Measurements from ENCODE around the gene BBS4. TPM values are rescaled to one million over a fixed set of nuclear protein-coding genes. Genes with fewer than 3 reads are reported as not detected.

Gene BBS4
- total RNA-seq, 1 experiment from 2014 or later, result 22.4 TPM

GRCh38 chr15:72786676-72787345 is 100.8 kb downstream of the BBS4 start:
- CTCF ChIA-PET, result no interaction called here
- no peak for DNase-seq
- H3K27me3 Mint-ChIP-seq (ENCODE audit: insufficient read depth, unreplicated experiment), result peaks cover 21% of the 10 kb centered on the region
- Histone ChIP-seq H3K9me3 (peaks cover 2% of the 10 kb centered on the region; the same call in 1 of the 2 replicates), H3K4me1 (0 out of 2 replicates have a peak, but pooled peaks cover 3% of the 10 kb centered on the region), H3K36me3 (ENCODE audit: control insufficient read depth, insufficient read depth, low read length) (no peaks in the 10 kb centered on the region), H3K27me3 (replicated peaks; ENCODE audit: control insufficient read depth, insufficient read depth, low read length) (no peaks in the 10 kb centered on the region), H3K4me3 (ENCODE audit: low read depth, low read length) (no peak overlapping the region)
- H3K4me1 Mint-ChIP-seq (ENCODE audit: low read depth, unreplicated experiment), result peaks cover 6% of the 10 kb centered on the region
- POLR2A ChIA-PET, result no interaction called here
- H3K9me3 Mint-ChIP-seq (ENCODE audit: unreplicated experiment), result no peaks in the 10 kb centered on the region
- no peak overlapping the region for H3K4me3 Mint-ChIP-seq (ENCODE audit: unreplicated experiment)
- H3K36me3 Mint-ChIP-seq (ENCODE audit: insufficient read depth, unreplicated experiment), result peaks cover 8% of the 10 kb centered on the region
- intact Hi-C loops (cut with micrococcal nuclease; ENCODE audit: unreplicated experiment), result loop anchor here (10.0 kb wide), 1 partner anchor 458 kb away; no protein-coding TSS in a partner anchor
- H3K27ac Mint-ChIP-seq (ENCODE audit: unreplicated experiment), result no peak overlapping the region
- BruUV-seq (replicated peaks), result no TSS peak
- no peak for TF ChIP-seq CTCF (IDR thresholded peaks at IDR 0.05; ENCODE audit: insufficient read depth in 1 of 2, low read depth in 1 of 2, low read length in 1 of 2, severe bottlenecking in 1 of 2, unreplicated experiment in 1 of 2)

DNA sequence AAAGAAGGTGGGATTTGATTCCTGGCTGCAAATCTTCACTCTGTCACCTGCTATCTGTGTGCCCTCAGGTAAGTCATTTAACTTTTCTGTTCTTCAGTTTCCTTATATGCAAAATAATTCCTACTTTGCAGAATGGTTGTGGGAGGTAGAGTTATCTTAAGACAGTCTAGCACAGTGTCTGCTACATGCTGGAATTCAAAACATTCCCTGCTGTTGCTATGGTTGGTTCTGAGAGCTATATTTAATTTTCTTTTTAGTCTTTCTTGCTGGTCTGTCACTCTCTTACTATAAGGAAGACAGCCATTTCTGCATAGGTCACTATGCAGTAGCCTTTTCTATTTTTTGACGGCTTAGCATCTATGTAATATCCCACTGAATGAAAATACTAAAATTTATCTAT is 101.5 kb downstream of the BBS4 start:
- DNase-seq, result no peak
- Histone ChIP-seq H3K4me3 (ENCODE audit: low read depth, low read length) (no peak overlapping the region), H3K9me3 (peaks cover 4% of the 10 kb centered on the region; the same call in 1 of the 2 replicates), H3K4me1 (no peaks in the 10 kb centered on the region), H3K27me3 (replicated peaks; ENCODE audit: control insufficient read depth, insufficient read depth, low read length) (no peaks in the 10 kb centered on the region), H3K36me3 (ENCODE audit: control insufficient read depth, insufficient read depth, low read length) (no peaks in the 10 kb centered on the region)
- Mint-ChIP-seq H3K27ac (ENCODE audit: unreplicated experiment) (no peak overlapping the region), H3K27me3 (ENCODE audit: insufficient read depth, unreplicated experiment) (peaks cover 21% of the 10 kb centered on the region), H3K9me3 (ENCODE audit: unreplicated experiment) (no peaks in the 10 kb centered on the region), H3K4me3 (ENCODE audit: unreplicated experiment) (no peak overlapping the region), H3K36me3 (ENCODE audit: insufficient read depth, unreplicated experiment) (peaks cover 6% of the 10 kb centered on the region), H3K4me1 (ENCODE audit: low read depth, unreplicated experiment) (peaks cover 6% of the 10 kb centered on the region)
- intact Hi-C loops (cut with micrococcal nuclease; ENCODE audit: unreplicated experiment), result loop anchor here (10.0 kb wide), 1 partner anchor 457 kb away; no protein-coding TSS in a partner anchor
- ChIA-PET POLR2A (no interaction called here), CTCF (no interaction called here)
- TF ChIP-seq CTCF (IDR thresholded peaks at IDR 0.05; ENCODE audit: insufficient read depth in 1 of 2, low read depth in 1 of 2, low read length in 1 of 2, severe bottlenecking in 1 of 2, unreplicated experiment in 1 of 2), result no peak
- BruUV-seq (replicated peaks), result no TSS peak

Other genes starting within 250 kb of the BBS4 start
- 116 and 126 TPM in 2 replicates for gene ARIH1, start 211.9 kb upstream of the BBS4 start, total RNA-seq (2022)
- gene GOLGA6B, start 31.5 kb upstream of the BBS4 start, total RNA-seq (2022), result not detected in 2 replicates
- not detected in 2 replicates for gene HIGD2B, start within 50 bp of the BBS4 start, total RNA-seq (2022)
- gene ADPGK, start 97.6 kb downstream of the BBS4 start, total RNA-seq (2022), result 52.6 and 55.6 TPM in 2 replicates

Measured in Caco-2 (cell line).